ENCODE data around the gene KLF18. TPM values are rescaled to one million over a fixed set of nuclear protein-coding genes. Genes with fewer than 3 reads are reported as not detected.

Gene KLF18
- total RNA-seq, 1 experiment from 2014 or later, result 0.07 TPM

DNA sequence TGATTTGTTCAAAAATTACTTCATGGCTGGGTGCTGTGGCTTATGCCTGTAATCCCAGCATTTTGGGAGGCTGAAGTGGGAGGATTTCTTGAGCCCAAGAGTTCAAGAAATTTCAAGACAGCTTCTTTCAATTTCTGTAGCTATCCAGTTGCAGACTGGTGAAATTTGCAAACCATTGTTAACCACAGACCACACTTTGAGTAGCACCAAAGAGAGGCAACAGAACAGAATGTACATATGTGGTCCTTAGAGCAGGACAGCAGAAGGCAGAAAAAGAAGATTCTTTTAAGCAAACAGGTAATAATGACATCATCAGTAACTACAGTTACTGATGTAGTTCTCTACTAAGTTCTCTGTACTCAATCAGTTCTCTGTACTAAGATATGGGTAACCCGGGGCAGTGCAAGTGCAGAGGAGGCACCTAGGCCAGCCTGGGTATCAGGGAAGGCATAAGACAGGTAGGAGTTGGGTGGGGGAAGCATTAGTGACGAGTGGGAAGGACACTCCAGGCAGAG lies 28.3 kb downstream of the KLF18 start:
- TF ChIP-seq, protein P1, sequence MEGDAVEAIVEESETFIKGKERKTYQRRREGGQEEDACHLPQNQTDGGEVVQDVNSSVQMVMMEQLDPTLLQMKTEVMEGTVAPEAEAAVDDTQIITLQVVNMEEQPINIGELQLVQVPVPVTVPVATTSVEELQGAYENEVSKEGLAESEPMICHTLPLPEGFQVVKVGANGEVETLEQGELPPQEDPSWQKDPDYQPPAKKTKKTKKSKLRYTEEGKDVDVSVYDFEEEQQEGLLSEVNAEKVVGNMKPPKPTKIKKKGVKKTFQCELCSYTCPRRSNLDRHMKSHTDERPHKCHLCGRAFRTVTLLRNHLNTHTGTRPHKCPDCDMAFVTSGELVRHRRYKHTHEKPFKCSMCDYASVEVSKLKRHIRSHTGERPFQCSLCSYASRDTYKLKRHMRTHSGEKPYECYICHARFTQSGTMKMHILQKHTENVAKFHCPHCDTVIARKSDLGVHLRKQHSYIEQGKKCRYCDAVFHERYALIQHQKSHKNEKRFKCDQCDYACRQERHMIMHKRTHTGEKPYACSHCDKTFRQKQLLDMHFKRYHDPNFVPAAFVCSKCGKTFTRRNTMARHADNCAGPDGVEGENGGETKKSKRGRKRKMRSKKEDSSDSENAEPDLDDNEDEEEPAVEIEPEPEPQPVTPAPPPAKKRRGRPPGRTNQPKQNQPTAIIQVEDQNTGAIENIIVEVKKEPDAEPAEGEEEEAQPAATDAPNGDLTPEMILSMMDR (IDR thresholded peaks at IDR 0.05 in 2 of 3, conservative IDR thresholded peaks at IDR 0.05 in 1 of 3; ENCODE audit: borderline replicate concordance in 1 of 3, insufficient read depth in 1 of 3, low read depth in 2 of 3, low read length in 2 of 3), result no peak
- TF ChIP-seq JUND (IDR thresholded peaks at IDR 0.05), result no peak
- TF ChIP-seq, protein P2, sequence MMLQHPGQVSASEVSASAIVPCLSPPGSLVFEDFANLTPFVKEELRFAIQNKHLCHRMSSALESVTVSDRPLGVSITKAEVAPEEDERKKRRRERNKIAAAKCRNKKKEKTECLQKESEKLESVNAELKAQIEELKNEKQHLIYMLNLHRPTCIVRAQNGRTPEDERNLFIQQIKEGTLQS (IDR thresholded peaks at IDR 0.05), result no peak
- TF ChIP-seq FOSL1 (IDR thresholded peaks at IDR 0.05; ENCODE audit: low read depth), result no peak
- no peak for TF ChIP-seq TCF7L2 (IDR thresholded peaks at IDR 0.05; ENCODE audit: borderline replicate concordance, extremely low read depth, insufficient read depth, insufficient read length)
- TF ChIP-seq YY1 (IDR thresholded peaks at IDR 0.05; ENCODE audit: extremely low read depth, insufficient replicate concordance, low read depth, low read length), result no peak
- no peak for TF ChIP-seq EZH2 (IDR thresholded peaks at IDR 0.05)
- TF ChIP-seq POLR2AphosphoS5 (IDR thresholded peaks at IDR 0.05; ENCODE audit: low read depth, low read length), result no peak
- ChIA-PET RAD21 (ENCODE audit: low non-redundant PET in 1 of 2, low total read pairs in 2 of 2, uncharacterized antibody in 2 of 2, unreplicated experiment in 2 of 2) (no interaction called here), POLR2A (no interaction called here), CTCF (interaction anchor here (1.4 to 2.1 kb wide), 2 partner anchors 10 to 21 kb away, joined by 3 to 6 read pairs; no protein-coding TSS in a partner anchor)
- Histone ChIP-seq H3K27me3 (ENCODE audit: insufficient read depth, low read length) (no peaks in the 10 kb centered on the region), H3K9me2 (ENCODE audit: insufficient read depth) (no peaks in the 10 kb centered on the region), H2AFZ (ENCODE audit: low read depth, low read length, poor library complexity, severe bottlenecking) (no peak overlapping the region), H3K4me1 (ENCODE audit: control insufficient read depth in 1 of 2, insufficient read depth in 2 of 2, low read length in 2 of 2) (0 out of 4 replicates have a peak, but pooled peaks cover 0 to 3% of the 10 kb centered on the region in 2 experiments), H3K9me3 (ENCODE audit: control insufficient read depth in 1 of 2, insufficient read depth in 1 of 2, low read depth in 1 of 2, low read length in 2 of 2) (no peaks in the 10 kb centered on the region), H3K4me3 (replicated peaks in 1 of 2; ENCODE audit: low read depth in 1 of 2, low read length in 2 of 2) (no peak overlapping the region), H3K36me3 (ENCODE audit: control insufficient read depth in 1 of 2, insufficient read depth in 2 of 2, low read length in 2 of 2) (no peaks in the 10 kb centered on the region), H3K4me2 (ENCODE audit: low read length) (no peak overlapping the region), H3K79me2 (ENCODE audit: insufficient read depth, low read length) (no peaks in the 10 kb centered on the region), H4K20me1 (ENCODE audit: insufficient read depth) (no peaks in the 10 kb centered on the region), H3K9ac (ENCODE audit: low read length) (no peak overlapping the region), H3K27ac (ENCODE audit: low read depth, low read length) (no peak overlapping the region)
- BruUV-seq (replicated peaks), result no TSS peak
- DNase-seq (ENCODE audit: low read depth, low spot score) (no peak), ATAC-seq (no peak)
- intact Hi-C loops (cut with micrococcal nuclease), result no loop called here
